ENCODE data around the gene NOL3. TPM values are rescaled to one million over a fixed set of nuclear protein-coding genes. Genes with fewer than 3 reads are reported as not detected.

The NOL3 gene
- polyA plus RNA-seq, 12 donors: 16.3 to 42.3 (median 34.2) TPM; not detected in 1

GRCh38 chr16:67202956-67203493 lies 32.7 kb downstream of the NOL3 start:
- DNase-seq: no peak

GRCh38 chr16:67204076-67204475 lies 33.7 kb downstream of the NOL3 start:
- no peak for DNase-seq

- DNase-seq: no peak
These were observed 35.9 kb downstream of the NOL3 start for GRCh38 chr16:67206129-67206837.

- no peak for DNase-seq
These were observed 36.5 kb downstream of the NOL3 start for GRCh38 chr16:67206838-67207248.

- DNase-seq: no peak
These were observed 37.1 kb downstream of the NOL3 start for GRCh38 chr16:67207249-67208091.

- no peak for DNase-seq
These were observed 38.0 kb downstream of the NOL3 start for GRCh38 chr16:67208154-67208896.

GRCh38 chr16:67209565-67209964 lies 39.2 kb downstream of the NOL3 start:
- DNase-seq: no peak

GRCh38 chr16:67210069-67210937 lies 40.0 kb downstream of the NOL3 start:
- DNase-seq: no peak

GRCh38 chr16:67211674-67212073 lies 41.3 kb downstream of the NOL3 start:
- no peak for DNase-seq

- no peak for DNase-seq
These were observed 42.4 kb downstream of the NOL3 start for GRCh38 chr16:67212766-67213165.

- DNase-seq: no peak
These were observed 43.1 kb downstream of the NOL3 start for GRCh38 chr16:67213197-67214019.

- no peak for DNase-seq
These were observed 45.4 kb downstream of the NOL3 start for GRCh38 chr16:67215706-67216105.

GRCh38 chr16:67216612-67217490 lies 46.5 kb downstream of the NOL3 start:
- DNase-seq: no peak

- DNase-seq: no peak
These were observed 53.7 kb downstream of the NOL3 start for GRCh38 chr16:67223992-67224391.

Other genes starting within 250 kb of the NOL3 start
- gene RRAD, start 245.0 kb upstream of the NOL3 start, polyA plus RNA-seq (ENCODE audit: insufficient read length in 12 of 12): 10 to 100 TPM in 1 of 12 donors, 1 to 10 TPM in 10, not detected in 1; 2.8 to 15.8 (median 4.8) TPM
- 10 to 100 TPM in 11 of 12 donors, not detected in 1; 33.1 to 88.0 (median 78.6) TPM for gene CIAO2B, start 236.1 kb upstream of the NOL3 start, polyA plus RNA-seq (ENCODE audit: insufficient read length in 12 of 12)
- gene CES2, start 235.0 kb upstream of the NOL3 start, polyA plus RNA-seq (ENCODE audit: insufficient read length in 12 of 12): 10 to 100 TPM in 11 of 12 donors, not detected in 1; 22.3 to 46.3 (median 29.1) TPM
- under 1 TPM in 10 of 12 donors, not detected in 2; 0.20 to 0.60 (median 0.39) TPM for gene CES3, start 209.3 kb upstream of the NOL3 start, polyA plus RNA-seq (ENCODE audit: insufficient read length in 12 of 12)
- 10 to 100 TPM in 1 of 12 donors, 1 to 10 TPM in 9, not detected in 2; 1.5 to 14.7 (median 2.5) TPM for gene CES4A, start 181.9 kb upstream of the NOL3 start, polyA plus RNA-seq (ENCODE audit: insufficient read length in 12 of 12)
- 10 to 100 TPM in 11 of 12 donors, not detected in 1; 35.5 to 56.0 (median 42.3) TPM for gene CBFB, start 141.4 kb upstream of the NOL3 start, polyA plus RNA-seq (ENCODE audit: insufficient read length in 12 of 12)
- 10 to 100 TPM in 11 of 12 donors, not detected in 1; 16.2 to 23.9 (median 19.7) TPM for gene PHAF1, start 60.6 kb upstream of the NOL3 start, polyA plus RNA-seq (ENCODE audit: insufficient read length in 12 of 12)
- 10 to 100 TPM in 5 of 12 donors, 1 to 10 TPM in 6, not detected in 1; 7.1 to 17.2 (median 9.7) TPM for gene B3GNT9, start 19.5 kb upstream of the NOL3 start, polyA plus RNA-seq (ENCODE audit: insufficient read length in 12 of 12)
- 1 to 10 TPM in 10 of 12 donors, not detected in 2; 2.0 to 5.8 (median 3.2) TPM for gene TRADD, start 10.6 kb upstream of the NOL3 start, polyA plus RNA-seq (ENCODE audit: insufficient read length in 12 of 12)
- gene FBXL8, start 10.6 kb upstream of the NOL3 start, polyA plus RNA-seq (ENCODE audit: insufficient read length in 12 of 12): 1 to 10 TPM in 9 of 12 donors, under 1 TPM in 1, not detected in 2; 0.74 to 3.7 (median 2.1) TPM
- gene HSF4, start 5.8 kb upstream of the NOL3 start, polyA plus RNA-seq (ENCODE audit: insufficient read length in 12 of 12): 10 to 100 TPM in 2 of 12 donors, 1 to 10 TPM in 9, not detected in 1; 1.4 to 15.2 (median 4.2) TPM
- 10 to 100 TPM in 11 of 12 donors, not detected in 1; 12.3 to 43.5 (median 16.9) TPM for gene MATCAP1, start 13.4 kb downstream of the NOL3 start, polyA plus RNA-seq (ENCODE audit: insufficient read length in 12 of 12)
- gene EXOC3L1, start 19.6 kb downstream of the NOL3 start, polyA plus RNA-seq (ENCODE audit: insufficient read length in 12 of 12): 10 to 100 TPM in 3 of 12 donors, 1 to 10 TPM in 8, not detected in 1; 5.7 to 13.6 (median 8.1) TPM
- 10 to 100 TPM in 11 of 12 donors, not detected in 1; 29.4 to 85.1 (median 41.0) TPM for gene E2F4, start 21.6 kb downstream of the NOL3 start, polyA plus RNA-seq (ENCODE audit: insufficient read length in 12 of 12)
- gene ELMO3, start 28.6 kb downstream of the NOL3 start, polyA plus RNA-seq (ENCODE audit: insufficient read length in 12 of 12): 1 to 10 TPM in 5 of 12 donors, under 1 TPM in 5, not detected in 2; 0.49 to 4.7 (median 1.0) TPM
- 10 to 100 TPM in 11 of 12 donors, not detected in 1; 15.1 to 23.7 (median 18.1) TPM for gene TMEM208, start 56.6 kb downstream of the NOL3 start, polyA plus RNA-seq (ENCODE audit: insufficient read length in 12 of 12)
- 10 to 100 TPM in 11 of 12 donors, not detected in 1; 16.3 to 32.4 (median 20.6) TPM for gene FHOD1, start 76.9 kb downstream of the NOL3 start, polyA plus RNA-seq (ENCODE audit: insufficient read length in 12 of 12)
- gene SLC9A5, start 78.4 kb downstream of the NOL3 start, polyA plus RNA-seq (ENCODE audit: insufficient read length in 12 of 12): 1 to 10 TPM in 5 of 12 donors, under 1 TPM in 5, not detected in 2; 0.54 to 1.9 (median 1.1) TPM
- gene PLEKHG4, start 109.0 kb downstream of the NOL3 start, polyA plus RNA-seq (ENCODE audit: insufficient read length in 12 of 12): 10 to 100 TPM in 4 of 12 donors, 1 to 10 TPM in 7, not detected in 1; 5.0 to 14.6 (median 9.7) TPM
- gene KCTD19, start 156.2 kb downstream of the NOL3 start, polyA plus RNA-seq (ENCODE audit: insufficient read length in 12 of 12): under 1 TPM in 9 of 12 donors, not detected in 3; 0.09 to 0.95 (median 0.33) TPM
- gene LRRC36, start 156.3 kb downstream of the NOL3 start, polyA plus RNA-seq (ENCODE audit: insufficient read length in 12 of 12): 1 to 10 TPM in 1 of 12 donors, under 1 TPM in 9, not detected in 2; 0.24 to 1.1 (median 0.47) TPM
- gene TPPP3, start 223.0 kb downstream of the NOL3 start, polyA plus RNA-seq (ENCODE audit: insufficient read length in 12 of 12): 100 to 1,000 TPM in 11 of 12 donors, not detected in 1; 232 to 581 (median 412) TPM
- 10 to 100 TPM in 11 of 12 donors, not detected in 1; 11.7 to 26.8 (median 17.0) TPM for gene ZDHHC1, start 245.9 kb downstream of the NOL3 start, polyA plus RNA-seq (ENCODE audit: insufficient read length in 12 of 12)

Data from muscle of arm (tissue), 12 donors.